Panc1 (cell line): Measurements from ENCODE around the gene KCNA5. TPM values are rescaled to one million over a fixed set of nuclear protein-coding genes. Genes with fewer than 3 reads are reported as not detected.

Experiments used
- ATAC-seq: fragments of 200-7000 bp; cut with Tn5 transposase; 2 replicates; pipeline ENCODE4 v1.9.1; 2020; ENCODE audit warnings: mild to moderate bottlenecking, moderate library complexity
- BruUV-seq: library from RNA; stranded (reverse); fragments of 400-500 nt; replicated peaks from 2 replicates; lab custom pipeline; 2021; lab: Mats Ljungman, UMichigan
- CTCF ChIA-PET: fragments of 300-600 bp; sonication (Branson Sonifier 250); formaldehyde crosslinking; loops from one replicate; lab custom pipeline; 2022; ENCODE audit warnings: antibody characterized with exemption; lab: Charles Lee
- POLR2A ChIA-PET: fragments of 300-600 bp; sonication (Branson Sonifier 250); formaldehyde crosslinking; loops from one replicate; lab custom pipeline; 2022; ENCODE audit warnings: antibody characterized with exemption; lab: Charles Lee
- DNase-seq: peaks from one replicate; pipeline ENCODE4 v3.0.0-alpha.2; 2010; ENCODE audit warnings: low read depth, low spot score
- H3K27ac ChIP-seq: 2 replicates; pipeline ENCODE4 v1.5.1; 2011; ENCODE audit warnings: mild to moderate bottlenecking, low read length, inconsistent platforms
- H3K27me3 ChIP-seq: fragments of 200-500 bp; sonication (Bioruptor generic); 2 replicates; pipeline ENCODE4 v1.6.0; 2014; ENCODE audit warnings: low read length, inconsistent platforms; ENCODE audit not compliant: control insufficient read depth, insufficient read depth
- H3K36me3 ChIP-seq: fragments of 200-500 bp; sonication (Bioruptor generic); 2 replicates; pipeline ENCODE4 v1.5.1; 2014; ENCODE audit warnings: inconsistent platforms, mild to moderate bottlenecking, low read length, moderate library complexity; ENCODE audit not compliant: control insufficient read depth, insufficient read depth
- H3K4me1 ChIP-seq: 2 replicates; pipeline ENCODE4 v1.5.1; 2011; ENCODE audit warnings: inconsistent platforms, mild to moderate bottlenecking, low read length, moderate library complexity; ENCODE audit not compliant: control insufficient read depth, insufficient read depth
- H3K4me3 ChIP-seq, 2 experiments: 2 replicates each; pipeline ENCODE4 v1.5.1; 2011 to 2012; ENCODE audit warnings: low read depth in 2 of 2, low read length in 2 of 2, mild to moderate bottlenecking in 2 of 2, inconsistent platforms in 1 of 2, moderate library complexity in 1 of 2
- H3K9me3 ChIP-seq: fragments of 200-500 bp; sonication (Bioruptor generic); 2 replicates; pipeline ENCODE4 v1.5.1; 2014; ENCODE audit warnings: low read depth, mild to moderate bottlenecking, inconsistent platforms, low read length, moderate library complexity; ENCODE audit not compliant: control insufficient read depth, insufficient read depth
- CTCF ChIP-seq: fragments of 450-650 bp; IDR thresholded peaks from 2 replicates; pipeline ENCODE4 v1.5.1; 2017; ENCODE audit warnings: mild to moderate bottlenecking
- POLR2AphosphoS5 ChIP-seq: IDR thresholded peaks from 2 replicates; pipeline ENCODE4 v1.6.1; 2012; ENCODE audit warnings: mild to moderate bottlenecking, low read depth, low read length, moderate library complexity
- SIN3A ChIP-seq: IDR thresholded peaks from 2 replicates; pipeline ENCODE4 v1.6.1; 2012; ENCODE audit warnings: low read depth, mild to moderate bottlenecking, low read length, moderate library complexity, borderline replicate concordance; ENCODE audit not compliant: insufficient read depth
- TCF7L2 ChIP-seq: IDR thresholded peaks from 2 replicates; pipeline ENCODE4 v1.6.1; 2011; ENCODE audit warnings: mild to moderate bottlenecking, low read depth, low read length, inconsistent platforms
- in situ Hi-C: cut with HindIII; loops from 2 replicates; pipeline ENCODE4 v1.10.0; 2016; ENCODE audit warnings: low sequenced_read_pairs, low pct_unique_long_range_greater_than_20kb
- intact Hi-C: fragments of 100-400 bp; cut with micrococcal nuclease; formaldehyde crosslinking; loops from one replicate; pipeline ENCODE4 v1.10.0; 2022; ENCODE audit not compliant: unreplicated experiment
- total RNA-seq: library from RNA; stranded (reverse); gene quantifications from one replicate; pipeline ENCODE4 v1.2.1, GENCODE V29; 2021; ENCODE audit not compliant: unreplicated experiment
- TF ChIP-seq, protein P1 (sequence below), 2 experiments: IDR thresholded peaks; 2 replicates each; pipeline ENCODE4 v1.6.1; 2011 to 2012; ENCODE audit warnings: low read depth in 2 of 2, control low read depth in 1 of 2, low read length in 1 of 2, mild to moderate bottlenecking in 1 of 2, moderate library complexity in 1 of 2; ENCODE audit not compliant: insufficient read depth in 1 of 2

The KCNA5 gene
- total RNA-seq, 1 experiment from 2014 or later, result not detected

GRCh38 chr12:5013266-5013730 is 30.4 kb upstream of the KCNA5 start:
- ATAC-seq (no peak), DNase-seq (no peak)
- intact Hi-C loops, result no loop called here
- BruUV-seq, result no TSS peak
- H3K9me3 ChIP-seq, result no peaks in the 10 kb centered on the region
- in situ Hi-C loops, result no loop called here
- no peaks in the 10 kb centered on the region for H3K4me1 ChIP-seq
- H3K36me3 ChIP-seq, result no peaks in the 10 kb centered on the region
- TF ChIP-seq SIN3A, result no peak
- TF ChIP-seq, protein P1, sequence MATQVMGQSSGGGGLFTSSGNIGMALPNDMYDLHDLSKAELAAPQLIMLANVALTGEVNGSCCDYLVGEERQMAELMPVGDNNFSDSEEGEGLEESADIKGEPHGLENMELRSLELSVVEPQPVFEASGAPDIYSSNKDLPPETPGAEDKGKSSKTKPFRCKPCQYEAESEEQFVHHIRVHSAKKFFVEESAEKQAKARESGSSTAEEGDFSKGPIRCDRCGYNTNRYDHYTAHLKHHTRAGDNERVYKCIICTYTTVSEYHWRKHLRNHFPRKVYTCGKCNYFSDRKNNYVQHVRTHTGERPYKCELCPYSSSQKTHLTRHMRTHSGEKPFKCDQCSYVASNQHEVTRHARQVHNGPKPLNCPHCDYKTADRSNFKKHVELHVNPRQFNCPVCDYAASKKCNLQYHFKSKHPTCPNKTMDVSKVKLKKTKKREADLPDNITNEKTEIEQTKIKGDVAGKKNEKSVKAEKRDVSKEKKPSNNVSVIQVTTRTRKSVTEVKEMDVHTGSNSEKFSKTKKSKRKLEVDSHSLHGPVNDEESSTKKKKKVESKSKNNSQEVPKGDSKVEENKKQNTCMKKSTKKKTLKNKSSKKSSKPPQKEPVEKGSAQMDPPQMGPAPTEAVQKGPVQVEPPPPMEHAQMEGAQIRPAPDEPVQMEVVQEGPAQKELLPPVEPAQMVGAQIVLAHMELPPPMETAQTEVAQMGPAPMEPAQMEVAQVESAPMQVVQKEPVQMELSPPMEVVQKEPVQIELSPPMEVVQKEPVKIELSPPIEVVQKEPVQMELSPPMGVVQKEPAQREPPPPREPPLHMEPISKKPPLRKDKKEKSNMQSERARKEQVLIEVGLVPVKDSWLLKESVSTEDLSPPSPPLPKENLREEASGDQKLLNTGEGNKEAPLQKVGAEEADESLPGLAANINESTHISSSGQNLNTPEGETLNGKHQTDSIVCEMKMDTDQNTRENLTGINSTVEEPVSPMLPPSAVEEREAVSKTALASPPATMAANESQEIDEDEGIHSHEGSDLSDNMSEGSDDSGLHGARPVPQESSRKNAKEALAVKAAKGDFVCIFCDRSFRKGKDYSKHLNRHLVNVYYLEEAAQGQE (IDR thresholded peaks at IDR 0.05; ENCODE audit: insufficient read depth in 1 of 2, low read depth in 2 of 2, low read length in 1 of 2), result no peak
- no peak for TF ChIP-seq POLR2AphosphoS5
- no peak for TF ChIP-seq CTCF
- no peak for TF ChIP-seq TCF7L2
- POLR2A ChIA-PET, result no interaction called here
- H3K4me3 ChIP-seq, result no peak overlapping the region
- CTCF ChIA-PET, result no interaction called here
- H3K27me3 ChIP-seq, result no peaks in the 10 kb centered on the region; the same call in 1 of the 2 replicates
- no peak overlapping the region for H3K27ac ChIP-seq

DNA sequence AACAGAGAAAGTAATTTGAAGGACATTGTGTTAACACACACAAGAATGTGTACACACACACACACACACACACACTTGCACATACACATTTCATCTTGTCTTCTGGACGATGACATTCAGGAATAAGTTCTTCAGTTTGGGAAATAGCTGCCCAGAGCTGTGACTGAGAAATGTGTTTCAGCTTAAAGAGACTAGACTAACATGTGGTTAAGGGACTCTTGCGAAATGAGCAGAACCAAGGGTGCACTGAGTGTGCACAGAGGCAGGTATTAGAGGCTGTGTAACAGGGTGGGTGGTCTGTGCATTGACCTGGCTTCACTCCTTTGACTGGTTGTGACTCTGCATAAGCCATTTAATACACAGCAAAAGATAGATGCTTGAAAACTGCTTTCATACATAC is 29.4 kb upstream of the KCNA5 start:
- Histone ChIP-seq H3K9me3 (no peaks in the 10 kb centered on the region), H3K27ac (no peak overlapping the region), H3K36me3 (no peaks in the 10 kb centered on the region), H3K4me1 (no peaks in the 10 kb centered on the region), H3K4me3 (no peak overlapping the region), H3K27me3 (no peaks in the 10 kb centered on the region; the same call in 1 of the 2 replicates)
- CTCF ChIA-PET, result no interaction called here
- TF ChIP-seq SIN3A, result no peak
- no peak for TF ChIP-seq TCF7L2
- TF ChIP-seq, protein P1 (IDR thresholded peaks at IDR 0.05; ENCODE audit: insufficient read depth in 1 of 2, low read depth in 2 of 2, low read length in 1 of 2), result no peak
- no peak for TF ChIP-seq CTCF
- no peak for TF ChIP-seq POLR2AphosphoS5
- intact Hi-C loops, result no loop called here
- DNase-seq (no peak), ATAC-seq (no peak)
- no TSS peak for BruUV-seq
- POLR2A ChIA-PET, result no interaction called here
- in situ Hi-C loops, result no loop called here
